OCI-M2 (cell line): Measurements from ENCODE around the gene TSPAN15.
"Not testable (repeated sequence)": the region's sequence is repeated elsewhere in the genome, so short reads cannot be mapped to it uniquely, and the experiment has no call there.

Source experiments
- DNase-seq: peaks from one replicate; lab custom pipeline; 2025; ENCODE audit not compliant: unreplicated experiment; lab: John Stamatoyannopoulos, UW

Gene TSPAN15

GRCh38 chr10:69536521-69536920 lies 85.3 kb downstream of the TSPAN15 start:
- not testable (repeated sequence) for DNase-seq

GRCh38 chr10:69537449-69537848 lies 86.2 kb downstream of the TSPAN15 start:
- DNase-seq, result no peak

- DNase-seq, result no peak
Measured at GRCh38 chr10:69538461-69538860, 87.2 kb downstream of the TSPAN15 start.

DNA sequence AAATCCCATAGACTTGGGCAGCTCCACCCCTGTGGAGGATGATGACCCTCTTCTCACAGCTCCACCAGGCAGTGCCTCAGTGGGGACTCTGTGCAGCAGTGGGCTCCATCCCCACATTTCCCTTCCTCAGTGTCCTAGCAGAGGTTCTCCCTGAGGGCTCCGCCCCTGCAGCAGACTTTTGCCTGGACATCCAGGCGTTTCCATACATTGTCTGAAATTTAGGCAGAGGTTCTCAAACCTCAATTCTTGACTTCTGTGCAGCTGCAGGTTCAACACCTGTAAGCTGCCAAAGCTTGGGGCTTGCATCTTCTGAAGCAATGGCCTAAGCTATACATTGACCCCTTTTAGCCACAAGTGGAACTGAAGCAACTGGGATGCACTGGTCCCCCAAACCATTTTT lies 90.2 kb downstream of the TSPAN15 start:
- no peak for DNase-seq

- no peak for DNase-seq
Measured at GRCh38 chr10:69549959-69550358, 98.7 kb downstream of the TSPAN15 start.

GRCh38 chr10:69552268-69552667 lies 101.0 kb downstream of the TSPAN15 start:
- no peak for DNase-seq

GRCh38 chr10:69553328-69553727 lies 102.1 kb downstream of the TSPAN15 start:
- no peak for DNase-seq

DNA sequence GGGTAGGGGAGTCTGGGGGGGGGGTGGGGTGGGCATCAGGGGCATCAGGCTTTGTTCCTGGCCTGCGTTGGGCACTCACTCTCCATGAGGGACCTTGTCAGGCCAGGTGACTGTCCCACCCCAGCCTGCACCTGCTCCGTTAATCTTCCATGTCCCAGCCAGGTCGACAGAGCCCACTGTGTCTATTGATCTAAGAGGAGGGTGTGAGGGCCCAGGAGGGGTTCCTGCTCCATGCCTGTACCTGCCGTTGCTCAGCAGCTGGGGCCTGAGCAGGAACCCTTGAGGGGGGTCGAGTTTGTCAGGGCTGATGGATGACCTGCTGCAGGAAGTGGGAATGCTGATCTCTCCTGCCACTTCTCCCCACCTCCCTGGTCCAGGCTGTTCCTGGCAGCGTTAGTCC lies 103.3 kb downstream of the TSPAN15 start:
- no peak for DNase-seq
